SKM-1 (cell line): ENCODE measurements around the gene SAMD1.
A peak's percentile ranks its signal among the peaks of the same experiment; 100 is the strongest.

Experiments used
- DNase-seq: peaks from one replicate; lab custom pipeline; 2025; ENCODE audit not compliant: unreplicated experiment; lab: John Stamatoyannopoulos, UW

The SAMD1 gene

DNA sequence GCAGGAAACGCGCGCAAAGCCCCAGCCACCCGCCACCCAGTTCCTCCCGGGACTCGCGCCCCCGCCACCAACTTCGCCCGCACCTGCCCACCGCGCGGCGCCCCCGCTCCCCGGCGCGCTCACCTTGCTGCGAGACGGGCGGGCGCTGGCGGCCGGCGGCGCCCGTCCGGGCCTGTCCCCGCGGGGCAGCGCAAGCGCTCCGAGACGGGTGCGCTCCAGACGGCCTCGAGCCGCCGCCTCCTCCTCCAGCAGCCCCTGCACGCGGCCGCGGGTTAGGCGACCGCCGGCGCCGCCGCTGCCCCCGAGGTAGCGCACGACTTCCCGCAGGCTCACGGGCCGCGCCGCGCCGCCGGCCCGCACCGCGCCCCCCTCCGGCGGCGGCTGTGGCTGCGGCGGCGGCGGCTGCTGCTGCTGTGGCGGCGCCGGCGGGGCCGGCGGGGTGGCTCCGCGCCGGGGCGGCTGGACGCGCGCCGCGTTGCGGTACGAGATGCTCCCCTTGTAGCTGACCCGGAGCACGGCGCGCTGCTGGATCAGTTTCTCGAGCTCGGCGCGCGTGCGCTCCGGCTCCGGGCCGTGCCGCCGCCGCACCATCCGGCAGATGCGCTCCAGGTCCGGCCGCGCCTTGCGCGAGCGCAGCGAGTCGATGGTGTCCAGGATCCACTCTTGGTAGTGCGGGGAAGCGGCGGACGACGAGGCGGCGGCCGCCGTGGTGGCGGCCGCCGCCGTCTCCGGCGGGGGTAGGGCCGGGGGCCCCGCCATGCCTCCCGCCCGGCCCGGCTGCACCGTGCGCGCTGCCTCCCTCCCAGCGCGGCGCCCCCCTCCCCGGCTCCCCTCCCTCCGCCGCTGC, 666 bp downstream of the SAMD1 start:
- DNase-seq, result no peak

DNA sequence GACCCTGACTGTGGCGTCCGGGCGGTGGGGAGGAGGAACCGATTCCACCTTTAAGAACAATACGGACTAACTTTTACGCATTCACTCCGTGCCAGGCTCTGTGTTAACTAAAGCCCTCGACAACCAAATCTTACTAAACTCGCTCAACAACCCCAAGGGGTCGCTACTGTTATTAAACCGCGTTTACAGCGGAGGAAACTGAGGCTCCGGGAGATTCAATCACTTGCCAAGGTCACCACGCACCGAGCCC, 1.2 kb downstream of the SAMD1 start:
- no peak for DNase-seq

DNA sequence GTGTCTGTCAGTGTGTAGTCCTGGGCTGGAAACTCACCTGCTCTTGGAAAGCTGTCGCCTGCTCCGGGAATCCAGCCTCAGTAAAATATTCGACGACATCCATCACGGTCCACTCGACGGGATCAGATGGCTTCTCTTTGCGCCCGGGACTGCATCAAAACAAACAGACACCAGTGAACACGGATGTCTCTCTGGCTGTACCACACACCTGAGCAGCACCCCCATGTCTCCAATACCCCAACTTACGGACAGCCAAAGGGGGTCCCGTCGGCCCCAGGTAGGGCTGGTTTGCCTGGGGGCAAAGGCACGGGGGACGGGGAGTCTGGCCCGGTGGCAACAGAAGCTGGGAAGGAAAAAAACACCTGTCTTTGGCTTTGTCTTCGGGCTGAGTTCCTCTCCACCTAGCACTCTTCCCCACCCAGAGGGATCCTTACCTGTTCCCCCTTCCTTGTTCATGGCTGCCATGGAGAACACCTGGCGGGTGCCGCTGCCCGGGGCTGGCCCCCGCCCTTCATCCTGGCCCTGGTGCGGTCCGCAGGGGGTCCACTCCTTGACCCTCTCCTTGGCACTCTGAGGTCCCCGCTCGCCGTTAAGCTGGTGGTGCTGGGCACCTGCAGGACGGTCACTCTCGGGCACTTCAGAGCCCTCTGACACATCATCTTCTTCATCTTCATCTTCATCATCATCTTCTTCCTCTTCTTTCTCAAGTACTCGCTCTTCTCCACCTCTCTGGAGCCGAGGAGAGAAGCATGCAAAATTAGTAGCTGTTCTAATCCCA, 1.7 kb downstream of the SAMD1 start:
- no peak for DNase-seq

DNA sequence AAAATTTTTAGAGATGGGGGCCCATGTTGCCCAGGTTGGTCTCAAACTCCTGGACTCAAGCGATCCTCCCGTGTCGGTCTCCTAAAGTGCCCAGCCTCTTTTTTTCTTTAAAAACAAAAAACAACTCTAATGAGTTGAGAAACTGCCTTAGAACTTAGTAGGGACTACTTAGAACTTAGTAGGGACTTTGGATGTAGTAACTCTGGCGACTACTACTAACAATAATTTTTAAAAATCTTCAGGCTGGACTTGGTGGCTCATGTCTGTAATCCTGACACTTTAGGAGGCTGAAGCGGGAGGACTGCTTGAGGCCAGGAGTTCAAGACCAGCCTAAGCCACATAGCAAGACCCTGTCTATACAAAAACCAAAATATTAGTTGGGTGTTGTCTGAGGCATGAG, 4.5 kb downstream of the SAMD1 start:
- no peak for DNase-seq

DNA sequence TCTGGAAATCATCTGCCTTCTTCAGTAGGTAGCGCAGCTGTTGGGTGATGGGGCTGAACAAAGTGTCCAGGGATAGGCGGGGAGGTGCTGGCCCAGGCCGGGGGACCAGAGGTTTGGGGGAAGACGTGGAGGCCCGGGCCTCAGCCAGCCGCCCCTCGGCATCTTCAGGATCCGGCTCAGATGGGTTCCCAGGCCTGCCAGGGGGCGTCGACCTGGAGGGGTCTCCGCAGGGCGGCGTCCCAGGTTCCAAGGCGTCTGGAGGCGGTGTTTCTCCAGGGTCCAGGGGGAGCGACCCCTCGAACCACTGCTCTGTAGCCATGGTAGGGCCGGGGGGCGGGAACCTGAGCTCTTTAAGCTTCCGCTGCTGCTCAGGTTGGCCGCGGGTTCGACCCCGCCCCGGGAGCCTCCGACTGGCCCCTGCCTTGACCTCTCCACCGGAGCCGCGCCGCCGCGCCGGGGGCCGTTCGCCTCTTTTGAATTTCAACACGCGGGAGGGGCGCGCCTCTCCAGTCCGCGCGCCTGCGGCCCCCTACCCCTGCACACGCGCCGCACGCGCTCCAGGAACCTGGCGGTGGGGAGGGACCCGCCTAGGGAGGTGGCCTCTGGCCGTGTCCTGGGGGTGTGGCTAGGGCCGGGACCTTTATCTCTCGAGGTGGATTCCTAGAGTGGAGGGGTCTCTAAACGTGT, 5.1 kb downstream of the SAMD1 start, which contains the start of gene C19orf67:
Gene C19orf67, minus strand, starts transcription at position 475 of the 687 bp plus-strand sequence. Its CDS starts 156 bp downstream, at position 319.
- no peak for DNase-seq

DNA sequence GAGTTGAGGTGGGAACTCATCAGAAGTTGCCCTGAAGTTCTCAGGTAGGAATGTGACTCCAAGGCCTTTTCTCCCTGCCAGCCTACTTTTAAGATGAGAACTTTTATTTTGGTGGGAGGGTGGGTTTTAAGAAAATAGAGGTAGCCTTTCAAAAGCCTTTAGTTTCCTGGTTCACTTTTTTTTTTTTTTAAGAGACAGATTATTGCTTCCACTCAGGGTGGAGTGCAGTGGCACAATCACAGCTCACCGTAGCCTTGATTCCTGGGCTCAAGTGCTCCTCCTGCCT, 7.9 kb downstream of the SAMD1 start:
- DNase-seq, result no peak

DNA sequence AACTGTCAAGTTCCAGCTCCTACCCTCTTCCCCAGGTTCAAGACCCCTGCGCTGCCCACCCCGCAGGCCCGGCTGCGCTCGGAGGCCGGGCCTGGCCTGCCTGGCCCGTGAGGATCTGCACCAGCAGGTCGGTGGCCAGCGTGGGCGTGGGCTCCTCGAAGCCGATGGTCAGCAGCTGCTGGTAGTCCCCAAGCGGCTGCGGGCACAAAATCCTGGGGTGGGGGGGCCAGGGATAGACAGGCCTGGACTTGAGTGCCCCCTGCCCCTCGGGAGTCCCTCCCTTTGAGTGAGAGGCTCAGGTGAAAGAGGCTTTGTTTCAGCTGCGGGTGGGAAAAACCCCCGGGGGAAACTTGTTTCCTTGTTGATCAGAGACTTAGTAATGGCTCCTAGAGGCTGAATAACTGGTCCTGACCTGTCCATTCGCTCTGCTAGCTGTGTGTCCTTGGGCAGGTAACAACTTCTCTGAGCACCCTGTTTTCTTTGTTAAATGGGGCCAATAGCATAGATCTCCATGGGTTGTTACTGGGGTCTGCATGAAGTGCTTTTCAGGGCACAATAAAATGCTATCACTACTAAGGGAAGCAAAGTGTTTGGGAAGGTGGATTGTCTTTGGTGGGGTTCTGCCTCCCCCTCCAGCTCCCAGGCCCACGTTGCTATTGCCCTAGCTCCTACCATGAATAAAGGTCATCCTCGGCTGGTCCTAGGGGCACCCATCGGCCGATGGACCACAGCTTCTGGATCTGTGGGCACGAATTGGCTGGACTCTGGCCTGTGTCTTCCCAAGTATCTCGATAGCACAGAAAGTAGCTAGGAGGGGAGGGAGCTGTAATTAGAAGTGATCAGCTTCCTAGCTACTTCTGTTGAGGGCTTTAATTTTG, 8.5 kb downstream of the SAMD1 start:
- no peak for DNase-seq

DNA sequence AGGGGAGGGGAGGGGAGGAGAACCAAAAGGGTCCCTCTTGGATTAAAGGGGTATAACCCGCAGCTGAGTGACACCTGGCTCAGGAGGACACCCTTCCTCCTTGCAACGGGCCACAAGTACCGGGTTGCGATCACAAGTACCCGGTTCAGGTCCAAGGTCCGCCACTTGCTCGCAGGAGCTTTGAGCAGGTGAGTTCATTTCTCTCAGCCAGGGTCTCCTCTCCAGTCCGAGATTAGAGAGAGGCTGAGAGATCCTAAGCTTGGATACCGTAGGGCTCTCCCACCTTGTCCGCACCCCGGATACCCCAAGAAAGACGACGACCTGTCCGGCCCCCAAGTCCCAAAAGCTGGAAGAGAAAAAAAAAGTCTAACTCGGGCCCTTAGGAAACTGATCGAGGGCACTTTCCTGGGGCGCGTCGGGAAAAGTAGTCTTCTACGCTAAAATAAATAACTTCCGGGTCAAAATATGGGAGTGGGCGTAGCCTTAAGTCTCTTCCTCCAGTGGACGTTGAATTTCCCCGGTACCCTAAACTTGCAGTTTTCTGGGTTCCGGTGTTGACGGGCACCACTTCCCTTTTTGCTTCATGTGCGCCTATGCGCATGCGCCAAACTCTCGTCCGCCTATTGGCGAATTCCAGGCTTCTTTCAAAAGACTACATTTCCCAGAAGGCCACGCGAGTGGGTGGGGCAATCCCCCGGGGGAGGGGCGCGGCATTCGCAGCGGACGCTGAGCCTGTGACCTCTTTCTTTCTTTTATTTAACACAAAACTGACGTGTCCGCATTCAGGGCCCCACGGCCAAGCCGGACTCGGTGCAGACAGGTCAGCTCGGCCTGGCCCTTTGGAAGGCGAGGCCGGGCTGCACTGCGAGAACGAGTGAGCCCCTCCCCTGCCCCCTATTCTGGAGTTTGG, 9.4 kb downstream of the SAMD1 start:
- peak; percentile 99 for DNase-seq

DNA sequence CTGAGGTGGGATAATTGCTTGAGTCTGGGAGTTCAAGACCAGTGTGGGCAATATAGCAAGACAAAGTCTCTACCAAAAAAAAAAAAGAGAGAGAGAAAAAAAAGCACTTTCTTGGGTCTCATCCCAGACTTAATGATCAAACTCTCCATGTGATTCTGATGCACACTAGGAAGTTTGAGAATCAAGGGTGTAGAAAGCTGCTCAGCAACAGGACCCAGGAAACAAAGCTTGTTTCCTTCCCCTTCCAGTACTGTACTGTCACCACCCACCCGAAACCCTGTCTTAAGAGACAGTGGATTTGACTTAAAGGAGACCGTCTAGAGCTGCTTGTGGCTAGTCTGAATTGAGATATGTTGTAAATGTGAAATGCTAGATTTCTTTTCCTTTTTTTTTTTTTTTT, 12.1 kb downstream of the SAMD1 start:
- DNase-seq, result no peak

DNA sequence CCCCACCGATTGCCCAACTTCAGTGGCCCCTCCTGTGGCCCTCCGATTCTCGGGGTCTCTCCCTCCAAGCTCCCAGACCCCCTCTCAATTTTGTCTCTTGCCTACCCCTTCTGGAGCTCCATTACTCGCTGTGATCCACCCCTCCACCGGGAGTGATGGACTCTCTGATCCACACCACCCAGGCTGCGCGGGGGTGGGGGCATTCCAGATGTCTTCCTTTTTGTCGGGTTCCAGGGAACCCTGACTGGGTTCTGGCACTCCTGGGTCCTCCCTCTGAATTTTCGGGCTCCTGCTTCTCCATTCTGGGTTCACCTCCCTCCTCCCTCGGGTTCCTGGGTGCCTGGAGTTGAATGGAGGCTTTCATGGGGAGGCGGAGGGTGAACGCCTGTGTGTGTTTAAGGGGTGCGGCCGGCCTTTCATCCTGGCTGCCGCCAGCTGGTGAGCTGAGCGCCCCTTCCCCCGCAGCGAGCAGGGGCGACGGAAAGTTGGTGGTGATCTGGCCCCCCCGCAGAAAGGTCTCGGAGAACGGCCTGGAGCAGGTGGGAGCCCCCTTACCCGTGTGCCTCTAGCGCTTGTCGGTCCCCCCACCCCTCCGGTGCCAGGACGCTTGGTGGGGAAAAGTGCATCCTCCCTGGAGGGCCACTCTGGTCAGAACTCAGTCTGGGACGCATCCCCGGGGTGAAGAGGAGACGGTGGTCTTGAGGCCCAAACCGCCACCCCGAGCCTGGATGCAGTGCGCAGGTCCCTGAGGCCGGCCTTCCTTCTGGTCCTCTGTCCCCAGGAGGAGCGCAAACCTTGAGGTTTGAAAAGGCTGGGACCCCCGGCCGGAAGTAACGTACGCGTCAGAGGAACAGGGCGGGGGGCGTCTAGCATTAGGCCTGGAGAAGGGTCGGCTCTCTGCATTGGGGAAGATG, 16.4 kb downstream of the SAMD1 start:
- DNase-seq, result peak; percentile 49

DNA sequence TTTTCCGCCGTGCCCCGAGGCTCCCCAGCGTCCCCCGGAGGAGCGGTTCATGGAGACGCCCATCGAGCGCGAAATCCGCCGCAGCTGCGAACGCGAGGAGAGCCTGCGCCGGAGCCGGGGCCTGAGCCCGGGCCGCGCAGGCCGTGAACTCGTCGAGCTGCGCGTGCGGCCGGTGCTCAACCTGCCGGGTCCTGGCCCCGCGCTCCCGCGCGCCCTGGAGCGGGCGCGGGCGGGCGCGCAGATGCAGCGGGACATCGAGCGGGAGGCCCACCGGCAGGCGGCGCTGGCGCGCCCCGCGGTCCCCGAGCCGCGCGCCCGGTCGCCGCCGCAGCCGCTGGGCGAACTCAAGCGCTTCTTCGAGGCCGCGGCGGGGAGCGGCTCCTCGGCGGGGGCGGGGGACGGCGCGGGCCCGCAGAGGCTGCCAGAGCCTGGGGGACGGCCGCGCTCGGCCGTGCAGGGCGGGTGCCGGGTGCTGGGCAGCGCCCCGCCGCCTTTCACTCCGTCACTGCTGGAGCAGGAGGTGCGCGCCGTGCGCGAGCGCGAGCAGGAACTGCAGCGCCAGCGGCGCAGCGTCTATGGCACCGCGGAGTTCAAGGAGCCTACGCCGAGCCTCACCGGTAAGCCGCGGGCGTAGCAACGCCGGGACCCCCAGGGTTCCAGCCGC, 17.2 kb downstream of the SAMD1 start:
- DNase-seq, result peak; percentile 65

DNA sequence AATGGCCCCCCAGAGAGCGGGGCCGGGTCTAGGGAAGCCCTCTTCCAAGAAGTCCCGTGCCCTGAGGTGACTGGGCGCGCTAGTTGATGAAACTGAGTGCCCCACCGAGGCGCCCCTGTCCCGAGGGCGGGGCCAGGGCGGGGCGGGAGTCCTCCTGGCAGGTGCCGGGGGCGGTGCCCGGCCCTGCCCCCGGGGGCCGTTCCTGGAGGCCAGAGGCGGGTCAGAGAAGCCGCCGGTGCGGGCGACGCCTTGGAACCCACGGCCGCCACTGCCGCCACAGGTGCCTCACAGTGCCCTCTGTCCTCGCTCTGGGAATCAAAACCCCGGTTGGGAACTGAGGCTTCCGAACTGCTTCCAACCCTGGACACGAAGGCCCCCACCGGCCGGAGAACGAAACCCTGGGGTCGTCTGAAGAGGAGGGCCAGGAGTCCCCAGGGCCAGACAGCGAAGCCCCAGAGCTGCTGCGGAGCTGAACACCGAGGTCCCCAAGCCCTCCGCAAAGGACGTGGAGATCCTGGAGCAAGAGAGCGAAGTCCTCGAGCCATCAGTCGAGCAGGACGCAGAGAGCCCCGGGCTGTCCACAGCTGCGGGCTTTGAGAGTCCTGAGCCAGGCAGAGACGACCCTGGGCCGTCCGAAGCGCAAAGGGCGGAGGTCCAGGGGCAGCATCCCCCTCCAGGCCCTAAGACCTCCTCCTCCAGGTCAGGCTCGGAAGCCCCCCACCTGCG, 17.9 kb downstream of the SAMD1 start, which contains the start of gene MISP3:
Gene MISP3, plus strand, starts transcription at position 252 of the 726 bp plus-strand sequence. CDS start 524 bp downstream, outside the sequence.
- DNase-seq, result no peak

DNA sequence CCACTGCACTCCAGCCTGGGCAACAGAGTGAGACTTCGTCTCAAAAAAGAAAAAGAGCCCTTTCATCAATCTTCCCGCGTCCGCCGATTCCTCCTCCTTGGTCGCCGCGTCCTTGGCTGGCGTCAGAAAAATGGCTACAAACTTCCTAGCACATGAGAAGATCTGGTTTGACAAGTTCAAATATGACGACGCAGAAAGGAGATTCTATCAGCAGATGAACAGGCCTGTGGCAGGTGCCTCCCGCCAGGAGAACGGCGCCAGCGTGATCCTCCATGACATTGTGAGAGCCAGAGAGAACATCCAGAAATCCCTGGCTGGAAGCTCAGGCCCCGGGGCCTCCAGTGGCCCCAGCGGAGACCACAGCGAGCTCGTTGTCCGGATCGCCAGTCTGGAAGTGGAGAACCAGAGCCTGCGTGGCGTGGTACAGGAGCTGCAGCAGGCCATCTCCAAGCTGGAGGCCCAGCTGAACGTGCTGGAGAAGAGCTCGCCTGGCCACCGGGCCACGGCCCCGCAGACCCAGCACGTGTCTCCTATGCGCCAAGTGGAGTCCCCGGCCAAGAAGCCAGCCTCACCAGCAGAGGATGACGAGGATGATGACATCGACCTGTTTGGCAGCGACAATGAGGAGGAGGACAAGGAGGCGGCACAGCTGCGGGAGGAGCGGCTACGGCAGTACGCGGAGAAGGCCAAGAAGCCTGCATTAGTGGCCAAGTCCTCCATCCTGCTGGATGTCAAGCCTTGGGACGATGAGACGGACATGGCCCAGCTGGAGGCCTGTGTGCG, 20.1 kb downstream of the SAMD1 start:
- no peak for DNase-seq

DNA sequence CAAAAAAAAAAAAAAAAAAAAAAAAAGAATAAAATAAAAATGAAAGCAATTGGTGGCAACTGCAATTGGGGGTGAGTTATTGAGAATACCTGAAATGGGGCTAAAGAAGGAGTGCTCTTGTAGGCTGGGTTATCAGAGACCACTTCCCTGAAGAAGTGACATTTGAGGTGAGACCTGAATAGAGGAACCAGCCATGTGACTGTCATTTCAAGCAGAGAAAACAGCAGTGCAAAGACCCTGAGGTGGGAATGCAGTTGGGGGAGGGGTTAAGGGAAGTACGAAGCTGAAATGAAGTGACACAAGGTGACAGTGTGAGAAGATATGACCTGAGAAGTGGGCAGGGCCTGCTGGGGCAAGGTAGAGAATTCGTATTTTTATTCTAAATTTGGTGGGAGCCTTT, 24.4 kb downstream of the SAMD1 start:
- DNase-seq, result no peak

DNA sequence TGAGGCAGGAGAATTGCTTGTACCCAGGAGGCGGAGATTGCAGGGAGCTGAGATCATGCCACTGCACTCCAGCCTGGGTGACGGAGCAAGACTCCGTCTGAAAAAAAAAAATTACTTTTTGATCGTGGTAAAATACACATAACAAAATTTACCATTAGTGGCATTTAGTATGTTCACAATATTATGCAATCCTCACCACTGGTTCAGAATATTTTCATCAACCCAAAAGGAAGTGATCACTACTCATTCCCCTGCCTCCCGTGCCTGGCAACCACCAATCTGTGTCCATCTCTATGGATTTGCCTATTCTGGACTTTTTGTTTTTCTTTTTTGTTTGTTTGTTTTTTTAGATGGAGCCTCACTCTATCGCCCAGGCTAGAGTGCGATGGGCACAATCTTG, 27.4 kb downstream of the SAMD1 start:
- DNase-seq, result no peak

DNA sequence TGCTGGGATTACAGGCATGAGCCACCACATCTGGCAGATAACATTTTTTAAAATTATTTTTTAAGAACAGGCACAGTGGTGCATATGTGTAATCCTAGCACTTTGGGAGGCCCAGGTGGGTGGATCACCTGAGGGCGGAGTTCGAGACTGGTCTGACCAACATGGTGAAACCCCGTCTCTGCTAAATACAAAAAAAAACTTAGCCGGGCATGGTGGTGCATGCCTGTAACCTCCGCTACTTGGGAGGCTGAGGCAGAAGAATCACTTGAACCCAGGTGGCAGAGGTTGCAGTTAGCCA, 28.0 kb downstream of the SAMD1 start:
- no peak for DNase-seq
